ENCODE measurements around the gene RLIM. TPM values are rescaled to one million over a fixed set of nuclear protein-coding genes. Genes with fewer than 3 reads are reported as not detected.
A peak's percentile ranks its signal among the peaks of the same experiment; 100 is the strongest.
"Not testable (repeated sequence)": the region's sequence is repeated elsewhere in the genome, so short reads cannot be mapped to it uniquely, and the experiment has no call there.

Gene RLIM
- total RNA-seq: 10 to 100 TPM; 40.7 to 42.6 TPM

GRCh38 chrX:74614093-74614909 is at the start of gene RLIM:
RLIM (minus strand) TSS chrX:74614624; CDS start chrX:74595977, 18,647 bp downstream.
- peak within 1 kb of the TSS; percentile 100 for H3K27ac Mint-ChIP-seq
- POLR2A ChIA-PET: interaction anchor here (0.7 to 0.8 kb wide), 4 partner anchors 310 to 1535 kb away, joined by 3 to 7 read pairs (median 4); no protein-coding TSS in a partner anchor
- peak; percentile 89 for ATAC-seq (ENCODE audit: low read depth)
- H3K27me3 Mint-ChIP-seq: no peaks in the 10 kb centered on the region
- DNase-seq: peak; percentile 84
- H3K4me1 Mint-ChIP-seq: peaks cover 6% of the 10 kb centered on the region
- H3K4me3 Mint-ChIP-seq: peak within 1 kb of the TSS; percentile 98
- no peaks in the 10 kb centered on the region for H3K9me3 Mint-ChIP-seq
- peaks cover 7% of the 10 kb centered on the region for H3K36me3 Mint-ChIP-seq

GRCh38 chrX:74656079-74656745 is 41.8 kb upstream of the RLIM start:
- no peaks in the 10 kb centered on the region for H3K27me3 Mint-ChIP-seq
- ATAC-seq (ENCODE audit: low read depth): no peak
- H3K4me1 Mint-ChIP-seq: peaks cover 2% of the 10 kb centered on the region
- DNase-seq: no peak
- H3K9me3 Mint-ChIP-seq: no peaks in the 10 kb centered on the region
- H3K27ac Mint-ChIP-seq: no peak overlapping the region
- no peak overlapping the region for H3K4me3 Mint-ChIP-seq
- H3K36me3 Mint-ChIP-seq: no peaks in the 10 kb centered on the region
- POLR2A ChIA-PET: no interaction called here

GRCh38 chrX:74654953-74655352 is 40.5 kb upstream of the RLIM start:
- H3K4me3 Mint-ChIP-seq; H3K27ac Mint-ChIP-seq; ATAC-seq (ENCODE audit: low read depth); POLR2A ChIA-PET; H3K4me1 Mint-ChIP-seq; H3K9me3 Mint-ChIP-seq; H3K36me3 Mint-ChIP-seq; DNase-seq; H3K27me3 Mint-ChIP-seq: not testable (repeated sequence)

GRCh38 chrX:74636749-74637314 is 22.4 kb upstream of the RLIM start:
- Mint-ChIP-seq H3K36me3 (no peaks in the 10 kb centered on the region), H3K4me3 (no peak overlapping the region), H3K27ac (no peak overlapping the region), H3K9me3 (peaks cover 2% of the 10 kb centered on the region), H3K4me1 (peaks cover 3% of the 10 kb centered on the region), H3K27me3 (peaks cover 5% of the 10 kb centered on the region)
- no peak for ATAC-seq (ENCODE audit: low read depth)
- no peak for DNase-seq
- POLR2A ChIA-PET: no interaction called here

GRCh38 chrX:74613370-74614092 is 893 bp downstream of the RLIM start:
- DNase-seq: no peak
- no peaks in the 10 kb centered on the region for H3K9me3 Mint-ChIP-seq
- peaks cover 10% of the 10 kb centered on the region for H3K36me3 Mint-ChIP-seq
- peaks cover 9% of the 10 kb centered on the region for H3K4me1 Mint-ChIP-seq
- ATAC-seq (ENCODE audit: low read depth): no peak
- H3K27ac Mint-ChIP-seq: peak overlapping the region; percentile 100
- peak overlapping the region; percentile 98 for H3K4me3 Mint-ChIP-seq
- POLR2A ChIA-PET: no interaction called here
- no peaks in the 10 kb centered on the region for H3K27me3 Mint-ChIP-seq

- no peak overlapping the region for H3K27ac Mint-ChIP-seq
These were observed 7.6 kb downstream of the RLIM start for GRCh38 chrX:74606799-74607198.

GRCh38 chrX:74606342-74606741 is 8.1 kb downstream of the RLIM start:
- no peak overlapping the region for H3K4me3 Mint-ChIP-seq
- POLR2A ChIA-PET: no interaction called here
- ATAC-seq (ENCODE audit: low read depth): no peak
- H3K9me3 Mint-ChIP-seq: no peaks in the 10 kb centered on the region
- no peak overlapping the region for H3K27ac Mint-ChIP-seq
- peaks cover 23% of the 10 kb centered on the region for H3K4me1 Mint-ChIP-seq
- no peaks in the 10 kb centered on the region for H3K27me3 Mint-ChIP-seq
- DNase-seq: no peak
- peaks cover 30% of the 10 kb centered on the region for H3K36me3 Mint-ChIP-seq

More at GRCh38 chrX:74606799-74607198, 7.6 kb downstream of the RLIM start:
- no peak overlapping the region for H3K4me3 Mint-ChIP-seq
- DNase-seq (no peak), ATAC-seq (ENCODE audit: low read depth) (no peak)
- peaks cover 23% of the 10 kb centered on the region for H3K4me1 Mint-ChIP-seq
- POLR2A ChIA-PET: no interaction called here
- no peaks in the 10 kb centered on the region for H3K27me3 Mint-ChIP-seq
- peaks cover 30% of the 10 kb centered on the region for H3K36me3 Mint-ChIP-seq
- H3K9me3 Mint-ChIP-seq: no peaks in the 10 kb centered on the region

- Mint-ChIP-seq H3K27me3 (no peaks in the 10 kb centered on the region), H3K9me3 (no peaks in the 10 kb centered on the region), H3K27ac (no peak overlapping the region), H3K36me3 (peaks cover 27% of the 10 kb centered on the region), H3K4me1 (peaks cover 17% of the 10 kb centered on the region), H3K4me3 (no peak overlapping the region)
- POLR2A ChIA-PET: no interaction called here
- DNase-seq: no peak
- no peak for ATAC-seq (ENCODE audit: low read depth)
These were observed 11.4 kb downstream of the RLIM start for GRCh38 chrX:74603040-74603439.

GRCh38 chrX:74602142-74602541 is 12.3 kb downstream of the RLIM start:
- Mint-ChIP-seq H3K4me1 (peaks cover 17% of the 10 kb centered on the region), H3K4me3 (no peak overlapping the region), H3K9me3 (no peaks in the 10 kb centered on the region), H3K27ac (no peak overlapping the region), H3K36me3 (peaks cover 27% of the 10 kb centered on the region), H3K27me3 (no peaks in the 10 kb centered on the region)
- POLR2A ChIA-PET: no interaction called here
- ATAC-seq (ENCODE audit: low read depth) (no peak), DNase-seq (no peak)

- H3K27ac Mint-ChIP-seq: no peak overlapping the region
- DNase-seq (no peak), ATAC-seq (ENCODE audit: low read depth) (no peak)
- H3K27me3 Mint-ChIP-seq: no peaks in the 10 kb centered on the region
- H3K36me3 Mint-ChIP-seq: peaks cover 12% of the 10 kb centered on the region
- H3K4me3 Mint-ChIP-seq: no peak overlapping the region
- no peaks in the 10 kb centered on the region for H3K4me1 Mint-ChIP-seq
- POLR2A ChIA-PET: no interaction called here
- no peaks in the 10 kb centered on the region for H3K9me3 Mint-ChIP-seq
These were observed 20.8 kb downstream of the RLIM start for GRCh38 chrX:74593593-74593992.

GRCh38 chrX:74585766-74586165 is 28.7 kb downstream of the RLIM start:
- no peaks in the 10 kb centered on the region for H3K9me3 Mint-ChIP-seq
- no peak for ATAC-seq (ENCODE audit: low read depth)
- DNase-seq: no peak
- no peak overlapping the region for H3K4me3 Mint-ChIP-seq
- POLR2A ChIA-PET: no interaction called here
- H3K4me1 Mint-ChIP-seq: no peaks in the 10 kb centered on the region
- H3K36me3 Mint-ChIP-seq: peaks cover 18% of the 10 kb centered on the region
- H3K27me3 Mint-ChIP-seq: no peaks in the 10 kb centered on the region
- no peak overlapping the region for H3K27ac Mint-ChIP-seq

GRCh38 chrX:74579597-74580198 is 34.7 kb downstream of the RLIM start:
- POLR2A ChIA-PET: no interaction called here
- no peak overlapping the region for H3K4me3 Mint-ChIP-seq
- H3K9me3 Mint-ChIP-seq: no peaks in the 10 kb centered on the region
- peaks cover 8% of the 10 kb centered on the region for H3K36me3 Mint-ChIP-seq
- H3K27ac Mint-ChIP-seq: no peak overlapping the region
- ATAC-seq (ENCODE audit: low read depth): no peak
- H3K4me1 Mint-ChIP-seq: no peaks in the 10 kb centered on the region
- H3K27me3 Mint-ChIP-seq: no peaks in the 10 kb centered on the region
- DNase-seq: no peak

GRCh38 chrX:74578137-74578536 is 36.3 kb downstream of the RLIM start:
- no peaks in the 10 kb centered on the region for H3K27me3 Mint-ChIP-seq
- DNase-seq (no peak), ATAC-seq (ENCODE audit: low read depth) (no peak)
- no peak overlapping the region for H3K27ac Mint-ChIP-seq
- H3K9me3 Mint-ChIP-seq: no peaks in the 10 kb centered on the region
- H3K4me3 Mint-ChIP-seq: no peak overlapping the region
- no peaks in the 10 kb centered on the region for H3K4me1 Mint-ChIP-seq
- H3K36me3 Mint-ChIP-seq: peaks cover 7% of the 10 kb centered on the region
- POLR2A ChIA-PET: no interaction called here

Data from activated naive CD8-positive, alpha-beta T cell treated with anti-CD3 and anti-CD28 coated beads, Interleukin-2, amount 10 ng/mL, durations not matched to agents 7 days and 5 days (primary cell).